IPS DF 19.7 (cell line): ENCODE results near the gene MEGF6.
"Not testable (repeated sequence)": the region's sequence is repeated elsewhere in the genome, so short reads cannot be mapped to it uniquely, and the experiment has no call there.

ENCODE experiments used
- DNase-seq: peaks from one replicate; pipeline ENCODE4 v3.0.0-alpha.2; 2013; ENCODE audit warnings: low read depth, low spot score

MEGF6 gene

GRCh38 chr1:3593334-3593733, 18.0 kb downstream of the MEGF6 start:
- DNase-seq = no peak

GRCh38 chr1:3590951-3591865, 20.1 kb downstream of the MEGF6 start:
- DNase-seq = no peak

- DNase-seq = no peak
These were observed 21.1 kb downstream of the MEGF6 start for GRCh38 chr1:3590139-3590763.

GRCh38 chr1:3588395-3588794, 22.9 kb downstream of the MEGF6 start:
- no peak for DNase-seq

- DNase-seq = no peak
These were observed 24.1 kb downstream of the MEGF6 start for GRCh38 chr1:3586986-3587759.

GRCh38 chr1:3585940-3586568, 25.3 kb downstream of the MEGF6 start:
- DNase-seq = no peak

GRCh38 chr1:3585353-3585868, 25.9 kb downstream of the MEGF6 start:
- not testable (repeated sequence) for DNase-seq

GRCh38 chr1:3584915-3585314, 26.4 kb downstream of the MEGF6 start:
- DNase-seq = no peak

- not testable (repeated sequence) for DNase-seq
These were observed 27.6 kb downstream of the MEGF6 start for GRCh38 chr1:3583751-3584150.

- DNase-seq = no peak
These were observed 29.8 kb downstream of the MEGF6 start for GRCh38 chr1:3581296-3582036.

- DNase-seq = no peak
These were observed 31.1 kb downstream of the MEGF6 start for GRCh38 chr1:3580231-3580630.

- no peak for DNase-seq
These were observed 31.7 kb downstream of the MEGF6 start for GRCh38 chr1:3579626-3580025.

- no peak for DNase-seq
These were observed 32.4 kb downstream of the MEGF6 start for GRCh38 chr1:3578906-3579305.

- no peak for DNase-seq
These were observed 32.9 kb downstream of the MEGF6 start for GRCh38 chr1:3578433-3578805.

GRCh38 chr1:3577711-3578432, 33.4 kb downstream of the MEGF6 start:
- DNase-seq = no peak

- no peak for DNase-seq
These were observed 34.0 kb downstream of the MEGF6 start for GRCh38 chr1:3577300-3577699.

GRCh38 chr1:3575993-3576392, 35.3 kb downstream of the MEGF6 start:
- no peak for DNase-seq

- not testable (repeated sequence) for DNase-seq
These were observed 35.8 kb downstream of the MEGF6 start for GRCh38 chr1:3575515-3575914.

- DNase-seq = no peak
These were observed 37.8 kb downstream of the MEGF6 start for GRCh38 chr1:3573500-3573899.

GRCh38 chr1:3572638-3573037, 38.7 kb downstream of the MEGF6 start:
- not testable (repeated sequence) for DNase-seq
